Aorta (tissue), 5 donors: ENCODE measurements around the gene SLC1A1. TPM values are rescaled to one million over a fixed set of nuclear protein-coding genes. Genes with fewer than 3 reads are reported as not detected.
"Not testable (repeated sequence)": the region's sequence is repeated elsewhere in the genome, so short reads cannot be mapped to it uniquely, and the experiment has no call there.

Source experiments
- ATAC-seq: fragments of 200-7000 bp; cut with Tn5 transposase; one replicate; pipeline ENCODE4 v1.9.1; 2022; ENCODE audit warnings: moderate library complexity; ENCODE audit not compliant: low FRiP score
- DNase-seq, 2 donors: peaks; one replicate each; pipeline ENCODE4 v3.0.0-alpha.2; 2020
- H3K27ac ChIP-seq, 2 donors: one replicate each; pipeline ENCODE4 v1.5.1; 2013; ENCODE audit warnings: low read length in 2 of 2, mild to moderate bottlenecking in 2 of 2, moderate library complexity in 2 of 2, control low read depth in 1 of 2, inconsistent platforms in 1 of 2, low read depth in 1 of 2
- H3K27me3 ChIP-seq, 2 donors: one replicate each; pipeline ENCODE4 v1.6.1; 2013; ENCODE audit warnings: control low read depth in 1 of 2, low read length in 1 of 2, mild to moderate bottlenecking in 1 of 2, moderate library complexity in 1 of 2; ENCODE audit not compliant: insufficient read depth in 2 of 2, control insufficient read depth in 1 of 2
- H3K36me3 ChIP-seq, 2 donors: one replicate each; pipeline ENCODE4 v1.6.1; 2013; ENCODE audit warnings: control low read depth in 1 of 2, low read length in 1 of 2, mild to moderate bottlenecking in 1 of 2; ENCODE audit not compliant: insufficient read depth in 2 of 2, control insufficient read depth in 1 of 2
- H3K4me1 ChIP-seq, 2 donors: one replicate each; pipeline ENCODE4 v1.6.1; 2013; ENCODE audit warnings: low read length in 2 of 2, control low read depth in 1 of 2, mild to moderate bottlenecking in 1 of 2, moderate library complexity in 1 of 2; ENCODE audit not compliant: insufficient read depth in 2 of 2, control insufficient read depth in 1 of 2
- H3K4me3 ChIP-seq, 2 donors: one replicate each; pipeline ENCODE4 v1.5.1; 2013; ENCODE audit warnings: low read length in 2 of 2, control low read depth in 1 of 2, mild to moderate bottlenecking in 1 of 2
- H3K9me3 ChIP-seq: one replicate; pipeline ENCODE4 v1.6.1; 2013; ENCODE audit warnings: mild to moderate bottlenecking, low read length; ENCODE audit not compliant: control insufficient read depth
- WGBS, 2 donors: extraction: QIAGEN DNeasy Blood & Tissue Kit; methylation state at CpG; one replicate each; pipeline ENCODE4 v1.1.7; 2013; 5-methylcytosine and 5-hydroxymethylcytosine counted together
- intact Hi-C, 2 donors: fragments of 100-400 bp; cut with DNase I; formaldehyde crosslinking; loops; one replicate each; pipeline versions ENCODE4 v1.14.2 to v1.15.0; 2022
- polyA plus RNA-seq, 2 donors: library from polyadenylated mRNA; stranded (reverse); fragments of 200-250 nt; gene quantifications; one replicate each; pipeline ENCODE4 v1.2.3, GENCODE V29; 2013
- total RNA-seq, 2 donors: library from RNA; stranded (reverse); fragmentation: NEBNext Ultra II Directional; extraction: Animal tissue kit (Norgen Biotek cat#: 25700); gene quantifications; one replicate each; pipeline ENCODE4 v1.2.1, GENCODE V29; 2021
- donor health status: healthy with polysubstance abuse.
- donor health status: Bipolar disorder and iron deficiency.
- donor health status: DM: no; HTN: no; CAD: no.
- donor health status: DM: no; HTN: no; CAD: no.
- donor health status: DM: yes; HTN: yes; CAD: no.

Gene SLC1A1
- total and polyA plus RNA-seq, 4 donors: 3.0 to 5.6 (median 3.2) TPM

- ATAC-seq (no peak), DNase-seq (no peak)
- peaks cover 0 to 2% of the 10 kb centered on the region in 2 donors for H3K4me1 ChIP-seq
- H3K36me3 ChIP-seq: peaks cover 0 to 4% of the 10 kb centered on the region in 2 donors
- WGBS, 2 donors: 66 to 93% methylated on average over 2 of the region's 2 CpGs
- H3K27ac ChIP-seq: no peak overlapping the region
- H3K4me3 ChIP-seq: no peak overlapping the region
- H3K27me3 ChIP-seq: no peaks in the 10 kb centered on the region
- intact Hi-C loops: no loop called here
- H3K9me3 ChIP-seq: no peaks in the 10 kb centered on the region
These were observed 104.7 kb downstream of the SLC1A1 start for GRCh38 chr9:4594994-4595393.

- ATAC-seq (peak; percentile 19), DNase-seq (no peak)
- H3K27me3 ChIP-seq: no peaks in the 10 kb centered on the region
- intact Hi-C loops: no loop called here
- no peak overlapping the region for H3K4me3 ChIP-seq
- 37 to 38% methylated on average over 11 of the region's 11 CpGs for WGBS, 2 donors
- H3K27ac ChIP-seq: no peak overlapping the region
- peaks cover 0 to 2% of the 10 kb centered on the region in 2 donors for H3K4me1 ChIP-seq
- no peaks in the 10 kb centered on the region for H3K9me3 ChIP-seq
- peaks cover 0 to 4% of the 10 kb centered on the region in 2 donors for H3K36me3 ChIP-seq
These were observed 106.1 kb downstream of the SLC1A1 start for GRCh38 chr9:4596165-4596922.

GRCh38 chr9:4600368-4600767, 110.1 kb downstream of the SLC1A1 start:
- Histone ChIP-seq H3K4me3 (no peak overlapping the region), H3K27ac (no peak overlapping the region), H3K4me1 (no peaks in the 10 kb centered on the region), H3K36me3 (peaks cover 0 to 4% of the 10 kb centered on the region in 2 donors), H3K9me3 (no peaks in the 10 kb centered on the region), H3K27me3 (no peaks in the 10 kb centered on the region)
- DNase-seq (no peak), ATAC-seq (no peak)
- 98 to 100% methylated on average over 1 of the region's 1 CpG for WGBS, 2 donors
- intact Hi-C loops: loop anchor here in 1 of 2 donors (10.0 kb wide), 1 partner anchor 144 kb away; the partner anchor contains the start of gene AK3

- H3K9me3 ChIP-seq: no peaks in the 10 kb centered on the region
- ATAC-seq (no peak), DNase-seq (no peak)
- no peaks in the 10 kb centered on the region for H3K27me3 ChIP-seq
- peaks cover 0 to 4% of the 10 kb centered on the region in 2 donors for H3K36me3 ChIP-seq
- no peak overlapping the region for H3K27ac ChIP-seq
- 88 to 93% methylated on average over 5 of the region's 5 CpGs for WGBS, 2 donors
- intact Hi-C loops: loop anchor here in 1 of 2 donors (10.0 kb wide), 1 partner anchor 141 kb away; the partner anchor contains the start of gene AK3
- no peak overlapping the region for H3K4me3 ChIP-seq
- H3K4me1 ChIP-seq: no peaks in the 10 kb centered on the region
These were observed 113.6 kb downstream of the SLC1A1 start for GRCh38 chr9:4603830-4604229.

GRCh38 chr9:4604678-4605095, 114.4 kb downstream of the SLC1A1 start:
- H3K4me3 ChIP-seq: no peak overlapping the region
- H3K36me3 ChIP-seq: peaks cover 0 to 1% of the 10 kb centered on the region in 2 donors
- ATAC-seq (peak; percentile 80), DNase-seq (no peak)
- no peak overlapping the region for H3K27ac ChIP-seq
- H3K4me1 ChIP-seq: no peaks in the 10 kb centered on the region
- no peaks in the 10 kb centered on the region for H3K9me3 ChIP-seq
- H3K27me3 ChIP-seq: no peaks in the 10 kb centered on the region
- intact Hi-C loops: loop anchor here in 1 of 2 donors (10.0 kb wide), 1 partner anchor 140 kb away; the partner anchor contains the start of gene AK3

GRCh38 chr9:4606033-4606432, 115.8 kb downstream of the SLC1A1 start:
- not testable (repeated sequence) for H3K4me3 ChIP-seq, H3K27me3 ChIP-seq, H3K4me1 ChIP-seq, ATAC-seq, H3K27ac ChIP-seq, H3K36me3 ChIP-seq, H3K9me3 ChIP-seq
- 79 to 82% methylated on average over 8 to 13 of the region's 15 CpGs for WGBS, 2 donors
- intact Hi-C loops: loop anchor here in 1 of 2 donors (10.0 kb wide), 1 partner anchor 139 kb away; the partner anchor contains the start of gene AK3
- peak in 1 of 2 donors; percentile 47 for DNase-seq

GRCh38 chr9:4614627-4615026, 124.4 kb downstream of the SLC1A1 start:
- no peak for ATAC-seq
- no peaks in the 10 kb centered on the region for H3K27me3 ChIP-seq
- no peak overlapping the region for H3K27ac ChIP-seq
- H3K36me3 ChIP-seq: no peaks in the 10 kb centered on the region
- 95 to 97% methylated on average over 1 of the region's 1 CpG for WGBS, 2 donors
- H3K4me3 ChIP-seq: no peak overlapping the region
- intact Hi-C loops: no loop called here
- no peak for DNase-seq
- H3K9me3 ChIP-seq: no peaks in the 10 kb centered on the region
- peaks cover 0 to 1% of the 10 kb centered on the region in 2 donors for H3K4me1 ChIP-seq

GRCh38 chr9:4615251-4615650, 125.0 kb downstream of the SLC1A1 start:
- Histone ChIP-seq H3K4me3 (no peak overlapping the region), H3K36me3 (no peaks in the 10 kb centered on the region), H3K4me1 (peaks cover 0 to 1% of the 10 kb centered on the region in 2 donors), H3K27ac (no peak overlapping the region), H3K27me3 (no peaks in the 10 kb centered on the region), H3K9me3 (no peaks in the 10 kb centered on the region)
- intact Hi-C loops: no loop called here
- DNase-seq (no peak), ATAC-seq (no peak)
- 19% methylated on average over 4 of the region's 4 CpGs for WGBS, 2 donors

- 85 to 86% methylated on average over 5 of the region's 5 CpGs for WGBS, 2 donors
- no peaks in the 10 kb centered on the region for H3K9me3 ChIP-seq
- H3K4me1 ChIP-seq: peaks cover 0 to 1% of the 10 kb centered on the region in 2 donors
- no peak for ATAC-seq
- no peaks in the 10 kb centered on the region for H3K36me3 ChIP-seq
- no peak overlapping the region for H3K27ac ChIP-seq
- intact Hi-C loops: no loop called here
- no peaks in the 10 kb centered on the region for H3K27me3 ChIP-seq
- no peak overlapping the region for H3K4me3 ChIP-seq
- DNase-seq: no peak
These were observed 125.5 kb downstream of the SLC1A1 start for GRCh38 chr9:4615778-4616177.
